ENCODE data around the gene COG6. TPM values are rescaled to one million over a fixed set of nuclear protein-coding genes. Genes with fewer than 3 reads are reported as not detected.

Gene COG6
- polyA plus RNA-seq, 3 donors from 2014 or later: 13.2 to 15.4 (median 15.1) TPM

DNA sequence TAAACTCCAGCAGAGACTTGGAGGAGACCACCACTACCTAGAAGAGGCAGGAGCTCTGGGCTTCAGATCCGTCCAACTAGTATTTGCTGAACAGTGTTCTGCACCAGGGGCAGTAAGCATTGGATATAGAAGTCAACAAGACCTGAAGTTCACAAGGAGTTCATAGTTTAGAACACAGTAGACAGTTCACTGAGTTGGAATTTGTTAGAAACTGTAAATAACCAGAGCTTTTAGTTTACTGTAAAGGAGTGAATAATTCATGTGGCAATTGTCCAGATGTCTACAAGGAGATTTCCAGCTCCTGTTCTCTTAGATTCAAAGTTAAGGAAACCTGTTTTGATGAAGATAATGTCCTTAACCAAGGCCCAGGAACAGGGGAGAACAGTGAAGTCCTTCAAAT, 128.9 kb downstream of the COG6 start:
- H3K9me3 Mint-ChIP-seq: peaks cover 0 to 5% (median 3%) of the 10 kb centered on the region in 6 donors
- no peaks in the 10 kb centered on the region for H3K36me3 Mint-ChIP-seq
- peaks cover 2% of the 10 kb centered on the region in 3 donors for H3K27me3 Mint-ChIP-seq (ENCODE audit: low read depth in 3 of 3)
- DNase-seq: no peak
- peaks cover 1 to 2% of the 10 kb centered on the region in 2 donors for H3K4me1 Mint-ChIP-seq
- no peak overlapping the region for H3K27ac Mint-ChIP-seq
- H3K4me3 Mint-ChIP-seq: no peak overlapping the region

DNA sequence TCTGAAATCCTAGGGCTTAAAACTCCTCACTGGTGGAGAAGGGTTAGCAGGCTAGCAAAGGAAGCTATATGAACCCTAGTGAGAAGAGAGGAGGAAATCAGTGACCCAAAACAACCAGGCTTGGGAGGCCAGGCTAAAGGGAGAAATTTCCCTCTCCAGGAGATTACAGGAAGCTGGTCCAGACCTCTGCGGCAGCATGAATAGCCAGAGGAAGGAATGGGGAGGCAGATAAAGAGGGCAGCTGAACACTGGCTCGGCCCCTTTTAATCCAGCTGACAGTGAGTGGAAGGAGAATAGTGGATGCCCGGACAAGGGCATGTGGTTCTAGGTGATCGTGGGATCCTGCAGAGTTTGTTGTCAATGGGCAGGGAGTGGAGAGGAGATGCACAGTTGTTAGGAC, 130.6 kb downstream of the COG6 start:
- Mint-ChIP-seq H3K4me3 (no peak overlapping the region), H3K9me3 (peaks cover 0 to 17% (median 9%) of the 10 kb centered on the region in 6 donors), H3K36me3 (no peaks in the 10 kb centered on the region), H3K27ac (no peak overlapping the region), H3K4me1 (no peaks in the 10 kb centered on the region), H3K27me3 (ENCODE audit: low read depth in 3 of 3) (peaks cover 1 to 3% (median 2%) of the 10 kb centered on the region in 3 donors)
- DNase-seq: no peak

DNA sequence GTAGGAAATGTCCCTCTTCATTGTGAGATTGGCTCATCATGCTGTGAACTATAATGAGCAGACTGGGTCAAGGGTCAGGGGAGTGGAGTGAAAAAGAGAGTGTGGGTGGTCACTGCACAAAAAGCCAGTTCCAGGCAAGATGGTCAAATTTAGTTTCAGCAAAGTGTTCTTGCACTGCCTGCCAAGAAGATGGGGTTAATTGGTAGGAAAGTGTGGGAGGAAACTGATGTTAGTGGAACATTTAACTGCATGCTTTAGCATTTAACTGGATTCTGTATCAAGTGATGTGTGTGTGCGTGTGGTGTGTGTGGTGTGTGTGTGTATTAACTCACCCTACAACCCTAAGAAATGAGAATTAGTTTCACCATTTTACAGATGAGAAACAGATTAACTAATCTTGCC, 131.6 kb downstream of the COG6 start:
- Mint-ChIP-seq H3K9me3 (peaks cover 0 to 17% (median 9%) of the 10 kb centered on the region in 6 donors), H3K4me3 (no peak overlapping the region), H3K27me3 (ENCODE audit: low read depth in 3 of 3) (peaks cover 0 to 4% (median 2%) of the 10 kb centered on the region in 3 donors), H3K36me3 (no peaks in the 10 kb centered on the region), H3K4me1 (no peaks in the 10 kb centered on the region), H3K27ac (no peak overlapping the region)
- no peak for DNase-seq

DNA sequence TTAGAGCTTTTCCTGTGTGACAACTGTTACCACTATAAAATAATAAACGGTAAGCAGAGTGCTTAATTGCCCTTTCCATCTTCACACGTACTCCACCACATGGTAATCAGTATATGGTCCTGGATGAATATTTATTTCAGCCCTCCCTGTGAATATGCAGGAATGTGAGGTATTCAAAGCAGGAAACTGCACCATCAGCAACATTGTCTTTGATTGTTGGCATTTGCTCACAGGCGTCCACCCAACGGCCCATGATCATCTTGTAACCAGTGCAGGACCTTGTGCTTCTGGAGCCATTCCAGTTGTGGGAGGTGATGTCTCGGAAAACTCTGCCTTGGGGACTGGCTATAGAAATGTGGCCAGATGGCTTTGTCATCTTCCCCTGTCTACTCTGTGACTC, 132.6 kb downstream of the COG6 start:
- DNase-seq: no peak
- Mint-ChIP-seq H3K9me3 (peaks cover 0 to 17% (median 9%) of the 10 kb centered on the region in 6 donors), H3K27me3 (ENCODE audit: low read depth in 3 of 3) (peaks cover 0 to 5% (median 2%) of the 10 kb centered on the region in 3 donors), H3K4me1 (no peaks in the 10 kb centered on the region), H3K27ac (no peak overlapping the region), H3K36me3 (no peaks in the 10 kb centered on the region), H3K4me3 (no peak overlapping the region)

DNA sequence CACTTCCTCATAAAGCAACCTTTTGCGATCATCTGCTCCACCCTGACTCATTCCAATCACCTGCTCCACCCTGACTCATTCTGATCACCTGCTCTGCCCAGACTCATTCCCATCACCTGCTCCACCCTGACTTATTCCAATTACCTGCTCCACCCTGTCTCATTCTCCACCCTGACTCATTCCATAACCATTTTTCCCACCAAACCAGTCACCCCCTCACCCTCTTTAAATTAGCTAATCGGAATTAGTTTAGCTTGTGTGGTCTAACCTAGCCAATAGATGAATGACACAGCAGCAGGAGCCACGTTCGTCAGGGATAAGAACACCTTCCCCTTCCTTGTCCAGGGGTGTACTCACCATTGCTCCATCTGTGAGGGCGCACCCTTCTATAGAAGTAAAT, 134.0 kb downstream of the COG6 start:
- Mint-ChIP-seq H3K27ac (no peak overlapping the region), H3K9me3 (peaks cover 2 to 17% (median 9%) of the 10 kb centered on the region in 6 donors), H3K4me3 (no peak overlapping the region), H3K4me1 (no peaks in the 10 kb centered on the region), H3K36me3 (no peaks in the 10 kb centered on the region), H3K27me3 (ENCODE audit: low read depth in 3 of 3) (peaks cover 0 to 5% (median 2%) of the 10 kb centered on the region in 3 donors)
- no peak for DNase-seq

Other genes with a start within 250 kb of the COG6 start
- 1 to 10 TPM in 1 of 3 donors, under 1 TPM in 1, not detected in 1; 0.52 to 1.3 TPM for gene LHFPL6, start 52.5 kb upstream of the COG6 start, polyA plus RNA-seq